NB4 (cell line): Measurements from ENCODE around the gene TUBGCP2.

ENCODE experiments used
- DNase-seq: peaks from one replicate; pipeline ENCODE4 v3.0.0; 2010; ENCODE audit warnings: low read depth
- H3K4me3 ChIP-seq: one replicate; pipeline ENCODE4 v1.5.1; 2011; ENCODE audit warnings: mild to moderate bottlenecking, low read depth, low read length, moderate library complexity
- CTCF ChIP-seq: IDR thresholded peaks from one replicate; pipeline ENCODE4 v1.5.1; 2012; ENCODE audit warnings: low read depth, low read length
- MAX ChIP-seq: IDR thresholded peaks from 2 replicates; pipeline ENCODE4 v1.6.1; 2011; ENCODE audit warnings: low read depth, low read length
- MYC ChIP-seq: IDR thresholded peaks from 2 replicates; pipeline ENCODE4 v1.6.1; 2011; ENCODE audit warnings: low read depth, low read length
- POLR2A ChIP-seq: IDR thresholded peaks from 2 replicates; pipeline ENCODE4 v1.6.1; 2011; ENCODE audit warnings: mild to moderate bottlenecking; ENCODE audit not compliant: insufficient read length; ENCODE audit errors: extremely low read depth

TUBGCP2 gene

GRCh38 chr10:133273534-133274143 lies 35.0 kb downstream of the TUBGCP2 start:
- H3K4me3 ChIP-seq, result no peak overlapping the region
- DNase-seq, result no peak
- TF ChIP-seq MYC (no peak), POLR2A (no peak), MAX (no peak), CTCF (no peak)

GRCh38 chr10:133272964-133273420 lies 35.7 kb downstream of the TUBGCP2 start:
- no peak for DNase-seq
- no peak overlapping the region for H3K4me3 ChIP-seq
- TF ChIP-seq MYC (no peak), CTCF (no peak)

GRCh38 chr10:133272301-133272963 lies 36.2 kb downstream of the TUBGCP2 start:
- TF ChIP-seq CTCF (no peak), POLR2A (no peak), MYC (no peak), MAX (no peak)

GRCh38 chr10:133271521-133272300 lies 37.0 kb downstream of the TUBGCP2 start:
- no peak overlapping the region for H3K4me3 ChIP-seq
- no peak for TF ChIP-seq CTCF
- TF ChIP-seq MYC, result no peak
- TF ChIP-seq POLR2A, result no peak
- TF ChIP-seq MAX, result no peak
- DNase-seq, result no peak

More at GRCh38 chr10:133272301-133272963, 36.2 kb downstream of the TUBGCP2 start:
- no peak overlapping the region for H3K4me3 ChIP-seq
- DNase-seq, result no peak

- DNase-seq, result no peak
- no peak for TF ChIP-seq MYC
- no peak for TF ChIP-seq POLR2A
- no peak for TF ChIP-seq CTCF
- TF ChIP-seq MAX, result no peak
- no peak overlapping the region for H3K4me3 ChIP-seq
These were observed 37.8 kb downstream of the TUBGCP2 start for GRCh38 chr10:133270773-133271297.
